ENCODE data around the gene DPEP3.

The DPEP3 gene

GRCh38 chr16:67967183-67967957 is 12.9 kb downstream of the DPEP3 start:
- in situ Hi-C loops (cut with MboI; ENCODE audit: low sequenced_read_pairs) = no loop called here

GRCh38 chr16:67966549-67967182 is 13.6 kb downstream of the DPEP3 start:
- in situ Hi-C loops (cut with MboI; ENCODE audit: low sequenced_read_pairs) = no loop called here

GRCh38 chr16:67965668-67966548 is 14.4 kb downstream of the DPEP3 start:
- in situ Hi-C loops (cut with MboI; ENCODE audit: low sequenced_read_pairs) = no loop called here

GRCh38 chr16:67964477-67965131 is 15.7 kb downstream of the DPEP3 start:
- in situ Hi-C loops (cut with MboI; ENCODE audit: low sequenced_read_pairs) = no loop called here

GRCh38 chr16:67963662-67964321 is 16.5 kb downstream of the DPEP3 start:
- in situ Hi-C loops (cut with MboI; ENCODE audit: low sequenced_read_pairs) = no loop called here

GRCh38 chr16:67963292-67963661 is 17.0 kb downstream of the DPEP3 start:
- in situ Hi-C loops (cut with MboI; ENCODE audit: low sequenced_read_pairs) = no loop called here

- in situ Hi-C loops (cut with MboI; ENCODE audit: low sequenced_read_pairs) = no loop called here
Measured at GRCh38 chr16:67962135-67962534, 18.2 kb downstream of the DPEP3 start.

- in situ Hi-C loops (cut with MboI; ENCODE audit: low sequenced_read_pairs) = no loop called here
Measured at GRCh38 chr16:67961551-67961957, 18.7 kb downstream of the DPEP3 start.

- in situ Hi-C loops (cut with MboI; ENCODE audit: low sequenced_read_pairs) = no loop called here
Measured at GRCh38 chr16:67959536-67960329, 20.6 kb downstream of the DPEP3 start.

GRCh38 chr16:67957622-67958021 is 22.7 kb downstream of the DPEP3 start:
- in situ Hi-C loops (cut with MboI; ENCODE audit: low sequenced_read_pairs) = no loop called here

- in situ Hi-C loops (cut with MboI; ENCODE audit: low sequenced_read_pairs) = no loop called here
Measured at GRCh38 chr16:67954421-67955196, 25.7 kb downstream of the DPEP3 start.

- in situ Hi-C loops (cut with MboI; ENCODE audit: low sequenced_read_pairs) = no loop called here
Measured at GRCh38 chr16:67953641-67954375, 26.5 kb downstream of the DPEP3 start.

GRCh38 chr16:67951485-67951884 is 28.8 kb downstream of the DPEP3 start:
- in situ Hi-C loops (cut with MboI; ENCODE audit: low sequenced_read_pairs) = no loop called here

- in situ Hi-C loops (cut with MboI; ENCODE audit: low sequenced_read_pairs) = no loop called here
Measured at GRCh38 chr16:67950335-67950843, 29.9 kb downstream of the DPEP3 start.

GRCh38 chr16:67949645-67950044 is 30.7 kb downstream of the DPEP3 start:
- in situ Hi-C loops (cut with MboI; ENCODE audit: low sequenced_read_pairs) = no loop called here

- in situ Hi-C loops (cut with MboI; ENCODE audit: low sequenced_read_pairs) = no loop called here
Measured at GRCh38 chr16:67948015-67948414, 32.3 kb downstream of the DPEP3 start.

- in situ Hi-C loops (cut with MboI; ENCODE audit: low sequenced_read_pairs) = no loop called here
Measured at GRCh38 chr16:67946966-67947558, 33.2 kb downstream of the DPEP3 start.

- in situ Hi-C loops (cut with MboI; ENCODE audit: low sequenced_read_pairs) = no loop called here
Measured at GRCh38 chr16:67946128-67946569, 34.1 kb downstream of the DPEP3 start.

Data from hTERT RPE-1 (cell line).